Aorta (tissue), 5 donors: ENCODE measurements around the gene REC8. TPM values are rescaled to one million over a fixed set of nuclear protein-coding genes. Genes with fewer than 3 reads are reported as not detected.

Experiments used
- ATAC-seq: fragments of 200-7000 bp; cut with Tn5 transposase; one replicate; pipeline ENCODE4 v1.9.1; 2022; ENCODE audit warnings: moderate library complexity; ENCODE audit not compliant: low FRiP score
- DNase-seq, 2 donors: peaks; one replicate each; pipeline ENCODE4 v3.0.0-alpha.2; 2020
- H3K27ac ChIP-seq, 2 donors: one replicate each; pipeline ENCODE4 v1.5.1; 2013; ENCODE audit warnings: low read length in 2 of 2, mild to moderate bottlenecking in 2 of 2, moderate library complexity in 2 of 2, control low read depth in 1 of 2, inconsistent platforms in 1 of 2, low read depth in 1 of 2
- H3K27me3 ChIP-seq, 2 donors: one replicate each; pipeline ENCODE4 v1.6.1; 2013; ENCODE audit warnings: control low read depth in 1 of 2, low read length in 1 of 2, mild to moderate bottlenecking in 1 of 2, moderate library complexity in 1 of 2; ENCODE audit not compliant: insufficient read depth in 2 of 2, control insufficient read depth in 1 of 2
- H3K36me3 ChIP-seq, 2 donors: one replicate each; pipeline ENCODE4 v1.6.1; 2013; ENCODE audit warnings: control low read depth in 1 of 2, low read length in 1 of 2, mild to moderate bottlenecking in 1 of 2; ENCODE audit not compliant: insufficient read depth in 2 of 2, control insufficient read depth in 1 of 2
- H3K4me1 ChIP-seq, 2 donors: one replicate each; pipeline ENCODE4 v1.6.1; 2013; ENCODE audit warnings: low read length in 2 of 2, control low read depth in 1 of 2, mild to moderate bottlenecking in 1 of 2, moderate library complexity in 1 of 2; ENCODE audit not compliant: insufficient read depth in 2 of 2, control insufficient read depth in 1 of 2
- H3K4me3 ChIP-seq, 2 donors: one replicate each; pipeline ENCODE4 v1.5.1; 2013; ENCODE audit warnings: low read length in 2 of 2, control low read depth in 1 of 2, mild to moderate bottlenecking in 1 of 2
- H3K9me3 ChIP-seq: one replicate; pipeline ENCODE4 v1.6.1; 2013; ENCODE audit warnings: mild to moderate bottlenecking, low read length; ENCODE audit not compliant: control insufficient read depth
- WGBS, 2 donors: extraction: QIAGEN DNeasy Blood & Tissue Kit; methylation state at CpG; one replicate each; pipeline ENCODE4 v1.1.7; 2013; 5-methylcytosine and 5-hydroxymethylcytosine counted together
- intact Hi-C, 2 donors: fragments of 100-400 bp; cut with DNase I; formaldehyde crosslinking; loops; one replicate each; pipeline versions ENCODE4 v1.14.2 to v1.15.0; 2022
- polyA plus RNA-seq, 2 donors: library from polyadenylated mRNA; stranded (reverse); fragments of 200-250 nt; gene quantifications; one replicate each; pipeline ENCODE4 v1.2.3, GENCODE V29; 2013
- total RNA-seq, 2 donors: library from RNA; stranded (reverse); fragmentation: NEBNext Ultra II Directional; extraction: Animal tissue kit (Norgen Biotek cat#: 25700); gene quantifications; one replicate each; pipeline ENCODE4 v1.2.1, GENCODE V29; 2021
- donor health status: healthy with polysubstance abuse.
- donor health status: Bipolar disorder and iron deficiency.
- donor health status: DM: no; HTN: no; CAD: no.
- donor health status: DM: no; HTN: no; CAD: no.
- donor health status: DM: yes; HTN: yes; CAD: no.

REC8 gene
- total and polyA plus RNA-seq, 4 donors: 2.4 to 18.1 (median 10.7) TPM

DNA sequence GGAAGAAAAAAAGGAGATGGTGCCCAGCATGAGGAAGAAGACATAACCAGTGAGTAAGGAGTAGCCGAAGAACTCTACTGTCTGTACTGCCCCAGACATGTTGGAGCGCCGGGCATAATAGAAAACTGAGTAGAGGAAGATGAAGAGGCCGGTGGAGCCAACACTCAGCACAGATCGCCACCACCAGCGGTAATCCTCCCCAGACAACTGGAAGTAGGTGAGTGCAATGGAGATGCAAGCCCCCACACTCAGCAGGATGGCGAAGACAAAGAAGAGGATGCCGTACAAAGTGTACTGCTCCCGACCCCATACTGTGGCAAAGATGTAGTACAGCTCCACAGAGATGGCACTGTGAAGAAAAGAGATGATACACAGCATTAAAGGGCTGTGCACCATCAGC lies 17.6 kb downstream of the REC8 start:
- Histone ChIP-seq H3K27ac (no peak overlapping the region), H3K4me3 (no peak overlapping the region), H3K36me3 (peaks cover 0 to 2% of the 10 kb centered on the region in 2 donors), H3K4me1 (peaks cover 0 to 2% of the 10 kb centered on the region in 2 donors), H3K9me3 (no peaks in the 10 kb centered on the region), H3K27me3 (no peaks in the 10 kb centered on the region)
- ATAC-seq (no peak), DNase-seq (no peak)
- 91 to 94% methylated on average over 9 of the region's 9 CpGs for WGBS, 2 donors
- intact Hi-C loops: loop anchor here in 1 of 2 donors (2.0 kb wide), 1 partner anchor 29 kb away; the partner anchor contains the start of gene IRF9

DNA sequence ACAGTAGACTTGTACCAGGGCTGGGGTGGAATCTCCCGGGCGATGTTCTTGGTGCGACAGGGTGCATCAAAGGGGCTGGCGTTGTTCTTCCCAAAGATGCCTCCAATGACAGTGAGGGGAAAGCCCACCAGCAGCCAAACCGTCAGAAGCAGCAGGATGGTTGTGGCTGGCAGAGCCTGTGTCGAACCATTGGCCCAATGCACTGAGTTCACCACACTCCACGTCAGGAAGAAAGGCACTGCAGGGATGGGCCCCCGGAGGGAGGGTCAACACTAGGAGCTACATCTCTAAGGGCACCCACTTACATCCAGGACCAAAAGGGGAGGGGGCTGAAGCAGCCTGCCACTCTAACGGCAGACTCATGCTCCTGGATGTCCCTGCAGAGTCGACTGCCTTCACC lies 18.5 kb downstream of the REC8 start:
- WGBS, 2 donors: 85 to 95% methylated on average over 10 of the region's 10 CpGs
- no peak for ATAC-seq
- Histone ChIP-seq H3K4me1 (peaks cover 0 to 4% of the 10 kb centered on the region in 2 donors), H3K9me3 (no peaks in the 10 kb centered on the region), H3K27ac (no peak overlapping the region), H3K4me3 (no peak overlapping the region), H3K27me3 (no peaks in the 10 kb centered on the region), H3K36me3 (peaks cover 0 to 2% of the 10 kb centered on the region in 2 donors)
- DNase-seq: no peak
- intact Hi-C loops: no loop called here

DNA sequence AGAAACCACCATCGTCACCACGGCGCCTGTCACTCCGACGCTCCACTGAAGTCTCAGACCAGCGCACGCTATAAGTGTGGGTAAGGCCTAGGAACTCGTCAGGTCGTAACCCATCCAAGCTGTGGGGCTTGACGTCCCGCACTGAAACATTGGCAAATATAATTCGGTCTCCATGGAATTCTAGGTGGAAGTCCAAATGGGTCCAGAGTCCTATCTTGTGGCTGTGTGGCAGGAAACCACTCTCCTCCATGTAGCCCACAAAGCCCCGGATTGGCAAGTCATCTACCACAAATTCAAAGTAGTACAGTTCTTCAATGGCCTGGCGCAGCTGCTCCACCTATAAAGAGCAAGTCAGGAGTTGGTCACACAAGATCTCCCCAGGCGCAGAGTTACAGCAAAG lies 21.1 kb downstream of the REC8 start:
- no peak overlapping the region for H3K4me3 ChIP-seq
- no peak overlapping the region for H3K27ac ChIP-seq
- H3K36me3 ChIP-seq: peaks cover 0 to 2% of the 10 kb centered on the region in 2 donors
- no peaks in the 10 kb centered on the region for H3K27me3 ChIP-seq
- intact Hi-C loops: no loop called here
- WGBS, 2 donors: 96 to 97% methylated on average over 15 of the region's 15 CpGs
- peaks cover 0 to 4% of the 10 kb centered on the region in 2 donors for H3K4me1 ChIP-seq
- DNase-seq (no peak), ATAC-seq (no peak)
- H3K9me3 ChIP-seq: no peaks in the 10 kb centered on the region

DNA sequence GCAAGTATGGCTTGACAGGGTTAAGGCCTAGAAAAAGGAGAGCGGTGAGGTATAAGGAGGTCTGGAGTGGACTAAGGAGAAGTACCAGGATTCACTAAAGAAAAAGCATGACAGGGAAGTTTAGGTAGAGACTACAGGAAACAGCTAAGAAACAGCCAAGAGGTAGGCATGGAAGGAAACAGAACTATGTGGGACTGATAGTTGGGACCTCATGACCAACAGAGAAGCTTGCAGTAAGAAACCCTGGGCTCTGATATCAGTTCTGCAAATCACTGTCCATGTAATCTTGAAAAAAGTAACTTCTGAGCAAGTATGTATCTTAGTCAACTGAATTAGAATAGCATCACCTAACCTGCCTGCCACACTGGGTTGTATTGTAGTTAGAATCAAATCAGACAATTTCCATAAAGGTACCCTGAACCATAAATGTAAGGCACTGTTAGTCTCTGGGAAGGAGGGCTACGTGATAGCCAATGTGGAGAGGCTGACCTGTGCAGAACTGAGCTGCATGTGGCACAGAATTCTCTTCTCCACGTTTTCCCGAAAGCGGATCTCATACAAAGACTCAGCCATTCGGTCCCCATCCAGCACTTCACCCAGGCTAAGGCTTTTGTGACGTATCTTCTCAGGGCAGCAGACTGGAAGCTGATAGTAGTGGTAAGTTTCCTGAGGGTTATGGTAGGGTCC lies 22.4 kb downstream of the REC8 start:
- intact Hi-C loops: no loop called here
- DNase-seq (no peak), ATAC-seq (no peak)
- peaks cover 0 to 4% of the 10 kb centered on the region in 2 donors for H3K4me1 ChIP-seq
- H3K27ac ChIP-seq: peak overlapping the region in 1 of 2 donors; percentile 55
- peak overlapping the region; percentile 45 to 77 for H3K4me3 ChIP-seq
- peaks cover 0 to 2% of the 10 kb centered on the region in 2 donors for H3K36me3 ChIP-seq
- no peaks in the 10 kb centered on the region for H3K9me3 ChIP-seq
- WGBS, 2 donors: 67 to 74% methylated on average over 7 of the region's 7 CpGs
- no peaks in the 10 kb centered on the region for H3K27me3 ChIP-seq

DNA sequence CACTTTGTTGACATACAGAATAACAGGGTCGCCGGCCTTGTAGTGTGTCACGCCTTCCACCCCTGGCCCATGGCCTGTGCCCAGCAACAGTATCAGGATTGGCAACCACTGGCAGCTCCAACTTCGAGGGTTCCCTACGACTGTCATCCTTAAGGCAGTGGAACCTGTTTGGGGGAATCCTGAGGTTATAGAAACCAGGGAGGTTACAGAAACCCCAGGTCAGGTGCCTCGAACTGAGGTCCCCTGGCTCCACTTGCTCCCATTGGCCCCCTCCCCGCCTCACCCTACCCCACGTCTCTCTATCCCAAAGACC lies 22.9 kb downstream of the REC8 start:
- Histone ChIP-seq H3K36me3 (peaks cover 0 to 2% of the 10 kb centered on the region in 2 donors), H3K4me1 (peaks cover 0 to 4% of the 10 kb centered on the region in 2 donors), H3K27me3 (no peaks in the 10 kb centered on the region), H3K4me3 (peak overlapping the region; percentile 45 to 77), H3K9me3 (no peaks in the 10 kb centered on the region), H3K27ac (peak overlapping the region; percentile 55 to 81)
- 37% methylated on average over 8 of the region's 8 CpGs for WGBS, 2 donors
- DNase-seq: no peak
- no peak for ATAC-seq
- intact Hi-C loops: loop anchor here (1.0 to 5.0 kb wide), 2 partner anchors 37 kb away; partner anchors contain the start of genes GMPR2 (in 2 of the 2) and NEDD8 (in 2 of the 2)

DNA sequence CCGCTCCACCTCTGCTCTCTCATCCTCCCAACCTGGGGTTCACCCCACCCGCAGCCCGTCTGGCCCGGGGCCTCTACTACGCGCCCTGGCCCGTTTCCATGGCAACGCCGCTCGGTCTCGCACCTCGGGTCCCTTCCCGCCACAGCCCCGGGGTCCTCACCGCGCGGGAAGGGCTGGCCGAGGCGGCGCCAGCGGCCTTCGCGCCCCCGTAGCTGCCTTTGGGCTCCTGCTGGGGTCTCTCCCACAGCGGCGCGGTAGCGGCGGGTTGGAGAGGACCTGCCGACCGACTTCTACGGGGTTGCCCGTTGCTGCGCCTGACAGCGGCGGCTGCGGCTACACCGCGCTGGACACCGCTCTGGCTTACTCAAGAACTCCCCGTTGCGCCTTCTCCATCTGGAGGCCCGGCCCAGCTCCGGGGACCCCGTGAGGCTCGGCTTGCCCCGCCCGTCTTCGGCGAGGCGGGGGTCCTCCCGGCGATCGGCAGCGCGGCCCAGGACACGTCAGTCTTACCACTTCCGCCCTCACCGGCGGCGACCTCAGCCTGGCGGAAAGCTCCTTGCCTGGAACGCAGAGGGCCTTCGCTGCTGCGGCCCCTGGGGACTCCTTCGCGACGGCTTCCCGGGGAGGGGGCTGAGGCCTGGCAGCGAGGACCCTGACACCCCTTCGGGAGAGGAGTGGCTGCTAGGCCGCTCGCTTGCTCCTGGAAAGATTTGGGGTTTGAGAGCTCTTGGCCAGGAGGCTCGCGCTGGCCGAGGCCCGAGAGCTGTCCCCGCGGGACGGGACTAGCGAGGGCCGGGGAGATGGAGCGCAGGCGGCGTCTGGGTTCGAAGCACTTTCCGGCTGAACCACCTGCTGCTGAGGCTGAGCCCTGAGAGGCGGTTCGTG lies 23.5 kb downstream of the REC8 start, which contains the start of gene TM9SF1:
Gene TM9SF1, minus strand, starts transcription at position 256 of the 885 bp plus-strand sequence. CDS start 422 bp downstream, outside the sequence.
- H3K4me3 ChIP-seq: peak within 1 kb of the TSS; percentile 65 to 77
- peak within 1 kb of the TSS; percentile 55 to 81 for H3K27ac ChIP-seq
- peaks cover 0 to 2% of the 10 kb centered on the region in 2 donors for H3K36me3 ChIP-seq
- H3K4me1 ChIP-seq: peaks cover 0 to 4% of the 10 kb centered on the region in 2 donors
- 0% methylated on average over 87 to 89 of the region's 89 CpGs for WGBS, 2 donors
- H3K9me3 ChIP-seq: no peaks in the 10 kb centered on the region
- intact Hi-C loops: loop anchor here (1.0 to 5.0 kb wide), 2 partner anchors 37 kb away; partner anchors contain the start of genes GMPR2 (in 2 of the 2) and NEDD8 (in 2 of the 2)
- DNase-seq (peak; percentile 93 to 97), ATAC-seq (peak; percentile 96)
- no peaks in the 10 kb centered on the region for H3K27me3 ChIP-seq

DNA sequence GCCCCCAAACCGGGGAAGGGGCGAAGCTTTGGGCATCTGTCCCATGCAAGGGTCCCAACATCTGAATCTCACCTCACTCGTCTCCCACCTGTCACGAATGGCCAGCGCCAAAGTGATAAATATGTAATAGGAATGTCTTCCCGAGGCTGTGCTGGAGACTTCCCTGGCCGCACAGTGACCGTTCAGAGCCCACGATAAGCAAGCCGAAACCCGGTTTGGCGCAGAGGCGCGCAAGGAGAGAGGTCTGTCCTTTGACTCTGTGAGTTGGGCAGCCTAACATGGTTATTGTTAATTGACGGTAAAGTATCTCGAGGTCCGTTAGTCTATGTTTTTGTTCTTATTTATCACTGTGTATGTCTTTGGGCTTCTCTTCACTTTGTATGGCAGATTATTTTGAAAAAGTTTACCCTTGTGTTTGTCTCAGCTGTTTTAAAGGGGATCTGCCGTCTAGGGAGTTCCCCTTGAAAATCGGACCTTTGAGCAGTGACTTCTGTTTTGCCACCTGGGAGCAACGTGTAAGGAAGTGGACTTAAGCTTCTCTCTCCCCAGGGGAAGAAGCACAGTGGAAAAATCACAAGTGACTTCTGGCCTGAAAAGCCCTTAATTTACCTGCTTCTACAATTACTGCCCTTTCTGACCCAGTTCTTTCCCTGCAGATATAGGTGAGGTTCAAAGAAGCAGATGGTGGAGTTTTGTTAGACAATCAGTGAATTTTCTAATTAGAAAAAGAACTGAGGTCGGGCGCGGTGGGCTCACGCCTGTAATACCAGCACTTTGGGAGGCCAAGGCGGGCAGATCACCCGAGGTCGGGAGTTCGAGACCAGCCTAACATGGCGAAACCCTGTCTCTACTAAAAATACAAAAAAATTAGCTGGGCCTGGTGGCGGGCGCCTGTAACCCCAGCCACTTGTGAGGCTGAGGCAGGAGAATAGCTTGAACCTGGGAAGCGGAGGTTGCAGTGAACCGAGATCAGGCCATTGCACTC lies 24.5 kb downstream of the REC8 start:
- Histone ChIP-seq H3K9me3 (no peaks in the 10 kb centered on the region), H3K36me3 (peaks cover 2 to 3% of the 10 kb centered on the region in 2 donors), H3K4me1 (peaks cover 0 to 4% of the 10 kb centered on the region in 2 donors), H3K4me3 (peak overlapping the region; percentile 65 to 77), H3K27me3 (no peaks in the 10 kb centered on the region), H3K27ac (peak overlapping the region in 1 of 2 donors; percentile 55)
- DNase-seq: no peak
- peak; percentile 43 for ATAC-seq
- intact Hi-C loops: loop anchor here in 1 of 2 donors (5.0 kb wide), 1 partner anchor 36 kb away; the partner anchor contains the start of genes GMPR2 and NEDD8
- WGBS, 2 donors: 31 to 33% methylated on average over 33 of the region's 33 CpGs
